Measurements from ENCODE around the gene ARL15. TPM values are rescaled to one million over a fixed set of nuclear protein-coding genes. Genes with fewer than 3 reads are reported as not detected.

Gene ARL15
- total RNA-seq, 1 donor: 28.1 TPM

- no peak overlapping the region for H3K4me3 ChIP-seq (ENCODE audit: low read depth, low read length)
- TF ChIP-seq CTCF (IDR thresholded peaks at IDR 0.05; ENCODE audit: insufficient read depth, low read depth, low read length): no peak
- no peak for DNase-seq (ENCODE audit: low read depth)
These were observed 308.2 kb downstream of the ARL15 start for GRCh38 chr5:54001976-54002775.

DNA sequence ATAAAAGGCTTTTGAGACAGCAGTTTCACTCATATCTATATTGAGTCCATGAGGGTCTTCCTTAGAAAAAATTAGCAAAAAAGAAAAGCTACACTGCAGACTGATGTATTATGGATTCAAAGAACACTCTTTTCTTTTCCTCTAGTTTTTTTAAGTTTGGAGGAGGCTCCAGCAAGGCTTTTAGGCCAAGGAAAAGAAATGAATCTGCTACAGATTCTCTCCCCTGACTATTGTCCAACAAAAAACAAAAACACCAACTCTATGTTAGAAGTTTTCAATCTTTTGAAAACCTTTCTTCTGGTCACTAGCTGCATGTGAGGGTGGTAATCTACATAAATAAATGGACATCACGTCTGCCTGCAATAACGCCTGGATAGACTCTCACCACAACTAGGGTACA is 310.4 kb downstream of the ARL15 start:
- no peak for DNase-seq (ENCODE audit: low read depth)
- H3K4me3 ChIP-seq (ENCODE audit: low read depth, low read length): no peak overlapping the region
- no peak for TF ChIP-seq CTCF (IDR thresholded peaks at IDR 0.05; ENCODE audit: insufficient read depth, low read depth, low read length)

DNA sequence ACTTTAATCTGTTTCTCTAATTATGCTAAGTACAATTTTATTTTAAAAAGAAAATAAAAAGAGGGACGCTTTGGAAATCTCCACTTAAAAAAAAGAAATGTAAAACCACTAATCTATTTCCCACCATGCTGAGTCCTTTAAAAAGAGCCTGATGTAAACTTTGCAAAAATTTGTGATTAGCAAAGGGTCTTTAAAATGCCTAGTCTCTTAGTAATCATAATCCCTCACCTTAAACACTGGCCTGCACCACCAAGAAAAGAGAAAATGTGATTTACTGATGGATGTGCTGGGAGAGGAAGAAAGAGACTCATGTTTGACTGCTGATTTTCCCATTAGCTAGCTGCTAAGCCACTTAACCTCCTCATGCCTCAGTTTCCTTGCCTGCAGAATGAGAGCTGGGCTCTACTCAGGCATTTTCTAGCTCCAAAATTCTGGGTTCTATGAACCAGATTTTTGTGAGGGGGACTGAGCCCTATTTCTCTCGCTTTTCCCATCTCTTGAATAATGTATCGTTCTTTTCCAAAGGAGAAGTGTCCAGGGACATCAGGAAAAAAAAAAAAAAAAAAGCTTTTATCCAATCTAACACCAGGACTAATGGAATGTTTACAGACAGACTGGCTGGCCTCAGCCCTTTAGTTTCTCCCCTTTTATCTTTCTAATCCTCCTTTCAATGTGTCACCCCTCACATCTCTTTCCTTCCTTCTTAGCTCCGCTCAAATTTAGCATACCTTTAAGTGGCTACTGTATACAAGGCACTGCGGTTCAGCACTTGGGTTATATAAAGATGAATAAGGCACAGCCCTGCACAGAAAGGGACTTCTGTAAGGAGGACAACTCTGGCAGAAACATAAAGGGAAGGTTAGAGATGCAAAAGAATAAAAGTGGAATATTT is 312.4 kb downstream of the ARL15 start:
- no peak for TF ChIP-seq CTCF (IDR thresholded peaks at IDR 0.05; ENCODE audit: insufficient read depth, low read depth, low read length)
- peak; percentile 55 for DNase-seq (ENCODE audit: low read depth)
- H3K4me3 ChIP-seq (ENCODE audit: low read depth, low read length): no peak overlapping the region

DNA sequence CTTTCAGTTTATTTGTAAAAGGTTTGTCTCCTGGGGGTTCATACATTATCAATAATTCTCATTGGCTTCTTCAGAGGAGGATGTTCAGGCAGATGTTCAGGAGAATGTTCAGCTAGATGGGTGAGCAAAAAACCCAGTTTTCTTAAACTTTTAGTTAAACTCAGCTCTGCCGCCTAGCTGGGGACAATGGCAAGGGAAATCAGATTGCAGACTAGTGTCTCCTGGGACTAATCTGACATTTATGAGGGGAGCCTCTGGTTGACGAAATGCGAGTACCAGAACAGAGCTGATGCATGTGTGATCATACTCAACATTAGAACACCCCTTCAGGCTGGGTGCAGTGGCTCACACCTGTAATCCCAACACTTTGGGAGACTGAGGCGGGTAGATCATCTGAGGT is 314.4 kb downstream of the ARL15 start:
- TF ChIP-seq CTCF (IDR thresholded peaks at IDR 0.05; ENCODE audit: insufficient read depth, low read depth, low read length): no peak
- DNase-seq (ENCODE audit: low read depth): no peak
- H3K4me3 ChIP-seq (ENCODE audit: low read depth, low read length): no peak overlapping the region

- TF ChIP-seq CTCF (IDR thresholded peaks at IDR 0.05; ENCODE audit: insufficient read depth, low read depth, low read length): no peak
- no peak overlapping the region for H3K4me3 ChIP-seq (ENCODE audit: low read depth, low read length)
- DNase-seq (ENCODE audit: low read depth): peak; percentile 75
These were observed 316.2 kb downstream of the ARL15 start for GRCh38 chr5:53994148-53994547.

DNA sequence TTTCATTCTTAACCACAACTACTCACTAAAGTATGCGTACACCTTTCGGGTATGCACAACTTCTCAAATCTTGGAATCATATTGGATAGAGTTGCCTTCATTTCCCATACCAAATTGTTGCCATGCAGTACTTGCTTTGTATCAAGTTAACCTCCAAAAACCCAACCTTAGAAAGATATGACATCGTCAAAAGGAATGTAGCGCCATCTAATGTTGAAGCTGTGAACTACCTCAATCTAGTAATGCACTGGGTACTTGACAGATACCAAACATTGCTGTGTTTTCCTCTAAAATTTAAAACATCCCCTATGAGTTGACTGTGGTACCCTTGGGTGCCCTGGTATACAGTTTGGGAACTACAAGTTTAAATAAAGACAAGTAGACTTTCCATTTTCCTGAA is 318.4 kb downstream of the ARL15 start:
- TF ChIP-seq CTCF (IDR thresholded peaks at IDR 0.05; ENCODE audit: insufficient read depth, low read depth, low read length): peak; percentile 39
- no peak overlapping the region for H3K4me3 ChIP-seq (ENCODE audit: low read depth, low read length)
- DNase-seq (ENCODE audit: low read depth): peak; percentile 15

Measured in fibroblast of villous mesenchyme (primary cell).